ENCODE results near the gene TRAPPC2L. TPM values are rescaled to one million over a fixed set of nuclear protein-coding genes. Genes with fewer than 3 reads are reported as not detected.
A peak's percentile ranks its signal among the peaks of the same experiment; 100 is the strongest.

The TRAPPC2L gene
- total and polyA plus RNA-seq, 5 donors from 2014 or later: 49.5 to 164 (median 126) TPM

GRCh38 chr16:88905563-88905962, 48.6 kb downstream of the TRAPPC2L start:
- ATAC-seq (ENCODE audit: low read depth in 2 of 2) (no peak), DNase-seq (no peak)
- Histone ChIP-seq H3K27ac (ENCODE audit: insufficient read depth, low read length, poor library complexity, severe bottlenecking) (no peak overlapping the region), H3K27me3 (ENCODE audit: control insufficient read depth, insufficient read depth, low read length) (no peaks in the 10 kb centered on the region), H3K36me3 (ENCODE audit: control insufficient read depth, insufficient read depth, low read length) (no peaks in the 10 kb centered on the region), H3K4me3 (ENCODE audit: low read depth, low read length) (no peak overlapping the region), H3K4me1 (ENCODE audit: control insufficient read depth, insufficient read depth, low read length, poor library complexity, severe bottlenecking) (no peaks in the 10 kb centered on the region), H3K9me3 (ENCODE audit: control insufficient read depth in 2 of 2, low read length in 2 of 2) (no peaks in the 10 kb centered on the region)
- Mint-ChIP-seq H3K4me3 (no peak overlapping the region), H3K4me1 (no peaks in the 10 kb centered on the region), H3K9me3 (no peaks in the 10 kb centered on the region), H3K27ac (no peak overlapping the region), H3K27me3 (peaks cover 5% of the 10 kb centered on the region), H3K36me3 (no peaks in the 10 kb centered on the region)

- Mint-ChIP-seq H3K4me3 (no peak overlapping the region), H3K27me3 (peaks cover 5% of the 10 kb centered on the region), H3K4me1 (no peaks in the 10 kb centered on the region), H3K9me3 (no peaks in the 10 kb centered on the region), H3K27ac (no peak overlapping the region), H3K36me3 (no peaks in the 10 kb centered on the region)
- Histone ChIP-seq H3K9me3 (ENCODE audit: control insufficient read depth in 2 of 2, low read length in 2 of 2) (no peaks in the 10 kb centered on the region), H3K4me3 (ENCODE audit: low read depth, low read length) (no peak overlapping the region), H3K27me3 (ENCODE audit: control insufficient read depth, insufficient read depth, low read length) (no peaks in the 10 kb centered on the region), H3K36me3 (ENCODE audit: control insufficient read depth, insufficient read depth, low read length) (no peaks in the 10 kb centered on the region), H3K4me1 (ENCODE audit: control insufficient read depth, insufficient read depth, low read length, poor library complexity, severe bottlenecking) (no peaks in the 10 kb centered on the region), H3K27ac (ENCODE audit: insufficient read depth, low read length, poor library complexity, severe bottlenecking) (no peak overlapping the region)
- DNase-seq (no peak), ATAC-seq (ENCODE audit: low read depth in 2 of 2) (no peak)
Measured at GRCh38 chr16:88906020-88906419, 49.1 kb downstream of the TRAPPC2L start.

- H3K27ac Mint-ChIP-seq: no peak overlapping the region
- no peak overlapping the region for H3K4me3 ChIP-seq (ENCODE audit: low read depth, low read length)
- ATAC-seq (ENCODE audit: low read depth in 2 of 2): no peak
Measured at GRCh38 chr16:88906535-88907105, 49.7 kb downstream of the TRAPPC2L start.

GRCh38 chr16:88907768-88908167, 50.8 kb downstream of the TRAPPC2L start:
- H3K4me1 Mint-ChIP-seq: no peaks in the 10 kb centered on the region
- no peak overlapping the region for H3K27ac Mint-ChIP-seq
- Histone ChIP-seq H3K27ac (ENCODE audit: insufficient read depth, low read length, poor library complexity, severe bottlenecking) (no peak overlapping the region), H3K4me3 (ENCODE audit: low read depth, low read length) (no peak overlapping the region), H3K9me3 (ENCODE audit: control insufficient read depth in 2 of 2, low read length in 2 of 2) (no peaks in the 10 kb centered on the region), H3K27me3 (ENCODE audit: control insufficient read depth, insufficient read depth, low read length) (no peaks in the 10 kb centered on the region), H3K36me3 (ENCODE audit: control insufficient read depth, insufficient read depth, low read length) (no peaks in the 10 kb centered on the region), H3K4me1 (ENCODE audit: control insufficient read depth, insufficient read depth, low read length, poor library complexity, severe bottlenecking) (no peaks in the 10 kb centered on the region)
- ATAC-seq (ENCODE audit: low read depth in 2 of 2): no peak
- no peaks in the 10 kb centered on the region for H3K36me3 Mint-ChIP-seq
- H3K4me3 Mint-ChIP-seq: no peak overlapping the region
- no peaks in the 10 kb centered on the region for H3K9me3 Mint-ChIP-seq
- DNase-seq: no peak
- H3K27me3 Mint-ChIP-seq: peaks cover 5% of the 10 kb centered on the region

More at GRCh38 chr16:88906535-88907105, 49.7 kb downstream of the TRAPPC2L start:
- Histone ChIP-seq H3K27ac (ENCODE audit: insufficient read depth, low read length, poor library complexity, severe bottlenecking) (no peak overlapping the region), H3K36me3 (ENCODE audit: control insufficient read depth, insufficient read depth, low read length) (no peaks in the 10 kb centered on the region), H3K9me3 (ENCODE audit: control insufficient read depth in 2 of 2, low read length in 2 of 2) (no peaks in the 10 kb centered on the region), H3K4me1 (ENCODE audit: control insufficient read depth, insufficient read depth, low read length, poor library complexity, severe bottlenecking) (no peaks in the 10 kb centered on the region), H3K27me3 (ENCODE audit: control insufficient read depth, insufficient read depth, low read length) (no peaks in the 10 kb centered on the region)
- H3K9me3 Mint-ChIP-seq: no peaks in the 10 kb centered on the region
- H3K36me3 Mint-ChIP-seq: no peaks in the 10 kb centered on the region
- no peak for DNase-seq
- H3K4me1 Mint-ChIP-seq: no peaks in the 10 kb centered on the region
- peaks cover 5% of the 10 kb centered on the region for H3K27me3 Mint-ChIP-seq
- H3K4me3 Mint-ChIP-seq: no peak overlapping the region

- no peak for ATAC-seq (ENCODE audit: low read depth in 2 of 2)
- Mint-ChIP-seq H3K27me3 (peaks cover 5% of the 10 kb centered on the region), H3K4me3 (no peak overlapping the region), H3K36me3 (no peaks in the 10 kb centered on the region), H3K27ac (no peak overlapping the region), H3K9me3 (no peaks in the 10 kb centered on the region), H3K4me1 (no peaks in the 10 kb centered on the region)
- H3K4me1 ChIP-seq (ENCODE audit: control insufficient read depth, insufficient read depth, low read length, poor library complexity, severe bottlenecking): no peaks in the 10 kb centered on the region
- no peaks in the 10 kb centered on the region for H3K9me3 ChIP-seq (ENCODE audit: control insufficient read depth in 2 of 2, low read length in 2 of 2)
- no peak for DNase-seq
- H3K27me3 ChIP-seq (ENCODE audit: control insufficient read depth, insufficient read depth, low read length): no peaks in the 10 kb centered on the region
- H3K4me3 ChIP-seq (ENCODE audit: low read depth, low read length): no peak overlapping the region
- H3K27ac ChIP-seq (ENCODE audit: insufficient read depth, low read length, poor library complexity, severe bottlenecking): no peak overlapping the region
- H3K36me3 ChIP-seq (ENCODE audit: control insufficient read depth, insufficient read depth, low read length): no peaks in the 10 kb centered on the region
Measured at GRCh38 chr16:88908307-88908706, 51.4 kb downstream of the TRAPPC2L start.

- ATAC-seq (ENCODE audit: low read depth in 2 of 2) (no peak), DNase-seq (no peak)
- no peaks in the 10 kb centered on the region for H3K9me3 Mint-ChIP-seq
- H3K27me3 Mint-ChIP-seq: peaks cover 5% of the 10 kb centered on the region
- H3K4me1 Mint-ChIP-seq: no peaks in the 10 kb centered on the region
- no peak overlapping the region for H3K27ac Mint-ChIP-seq
- Histone ChIP-seq H3K4me3 (ENCODE audit: low read depth, low read length) (no peak overlapping the region), H3K9me3 (ENCODE audit: control insufficient read depth in 2 of 2, low read length in 2 of 2) (no peaks in the 10 kb centered on the region), H3K36me3 (ENCODE audit: control insufficient read depth, insufficient read depth, low read length) (no peaks in the 10 kb centered on the region), H3K27me3 (ENCODE audit: control insufficient read depth, insufficient read depth, low read length) (no peaks in the 10 kb centered on the region), H3K4me1 (ENCODE audit: control insufficient read depth, insufficient read depth, low read length, poor library complexity, severe bottlenecking) (no peaks in the 10 kb centered on the region), H3K27ac (ENCODE audit: insufficient read depth, low read length, poor library complexity, severe bottlenecking) (no peak overlapping the region)
- H3K36me3 Mint-ChIP-seq: no peaks in the 10 kb centered on the region
- no peak overlapping the region for H3K4me3 Mint-ChIP-seq
Measured at GRCh38 chr16:88909431-88910210, 52.7 kb downstream of the TRAPPC2L start.

GRCh38 chr16:88910284-88911135, 53.6 kb downstream of the TRAPPC2L start:
- no peak overlapping the region for H3K4me3 ChIP-seq (ENCODE audit: low read depth, low read length)
- Mint-ChIP-seq H3K9me3 (no peaks in the 10 kb centered on the region), H3K27me3 (peaks cover 5% of the 10 kb centered on the region), H3K4me3 (no peak overlapping the region), H3K4me1 (no peaks in the 10 kb centered on the region), H3K27ac (peak overlapping the region in 1 of 3 donors; percentile 26), H3K36me3 (no peaks in the 10 kb centered on the region)
- no peak for ATAC-seq (ENCODE audit: low read depth in 2 of 2)
- no peak overlapping the region for H3K27ac ChIP-seq (ENCODE audit: insufficient read depth, low read length, poor library complexity, severe bottlenecking)
- H3K9me3 ChIP-seq (ENCODE audit: control insufficient read depth in 2 of 2, low read length in 2 of 2): no peaks in the 10 kb centered on the region
- no peaks in the 10 kb centered on the region for H3K27me3 ChIP-seq (ENCODE audit: control insufficient read depth, insufficient read depth, low read length)
- H3K36me3 ChIP-seq (ENCODE audit: control insufficient read depth, insufficient read depth, low read length): no peaks in the 10 kb centered on the region
- H3K4me1 ChIP-seq (ENCODE audit: control insufficient read depth, insufficient read depth, low read length, poor library complexity, severe bottlenecking): no peaks in the 10 kb centered on the region
- no peak for DNase-seq

All from CD4-positive, CD25-positive, alpha-beta regulatory T cell (primary cell).